Measurements from ENCODE around the gene FAM170B.

Gene FAM170B

DNA sequence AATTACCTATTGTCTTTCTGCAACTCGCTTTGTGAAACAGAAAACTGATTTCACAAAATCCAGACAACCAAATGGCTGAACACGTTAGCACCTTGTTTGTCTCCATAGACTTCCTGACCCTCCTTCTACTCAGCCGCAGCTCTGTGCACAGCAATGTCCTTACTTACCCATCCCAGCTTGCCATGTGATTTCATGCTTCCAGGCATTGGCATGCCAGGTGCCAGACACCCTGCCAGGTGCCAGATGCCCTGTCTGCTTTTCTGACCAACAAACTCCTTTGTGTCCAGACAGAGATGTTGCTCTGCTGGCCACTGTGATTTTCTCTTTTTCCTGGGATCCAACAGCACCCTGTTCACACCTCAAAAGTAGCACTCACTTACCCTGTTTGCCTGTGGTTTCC, 16.1 kb upstream of the FAM170B start:
- Histone ChIP-seq H3K36me3 (ENCODE audit: insufficient read depth, low read length) (no peaks in the 10 kb centered on the region), H3K27me3 (ENCODE audit: insufficient read depth, low read length, poor library complexity, severe bottlenecking) (no peaks in the 10 kb centered on the region), H3K4me2 (ENCODE audit: low read depth, low read length, poor library complexity, severe bottlenecking) (no peak overlapping the region), H3K9me3 (ENCODE audit: insufficient read depth, low read depth, low read length) (peaks cover 7% of the 10 kb centered on the region; the same call in 1 of the 2 replicates), H3K79me2 (ENCODE audit: insufficient read depth, low read length) (no peaks in the 10 kb centered on the region), H2AFZ (ENCODE audit: low read length) (no peak overlapping the region), H3K4me3 (ENCODE audit: low read length, poor library complexity, severe bottlenecking) (no peak overlapping the region), H3K9ac (ENCODE audit: low read depth, low read length, poor library complexity, severe bottlenecking) (no peak overlapping the region), H4K20me1 (ENCODE audit: insufficient read depth, low read length, poor library complexity, severe bottlenecking) (no peaks in the 10 kb centered on the region), H3K4me1 (ENCODE audit: insufficient read depth, low read length, poor library complexity, severe bottlenecking) (peaks cover 13% of the 10 kb centered on the region), H3F3A (ENCODE audit: low read depth) (no peaks in the 10 kb centered on the region), H3K9me2 (replicated peaks; ENCODE audit: low read depth, low read length) (no peaks in the 10 kb centered on the region)
- TF ChIP-seq, protein P1, sequence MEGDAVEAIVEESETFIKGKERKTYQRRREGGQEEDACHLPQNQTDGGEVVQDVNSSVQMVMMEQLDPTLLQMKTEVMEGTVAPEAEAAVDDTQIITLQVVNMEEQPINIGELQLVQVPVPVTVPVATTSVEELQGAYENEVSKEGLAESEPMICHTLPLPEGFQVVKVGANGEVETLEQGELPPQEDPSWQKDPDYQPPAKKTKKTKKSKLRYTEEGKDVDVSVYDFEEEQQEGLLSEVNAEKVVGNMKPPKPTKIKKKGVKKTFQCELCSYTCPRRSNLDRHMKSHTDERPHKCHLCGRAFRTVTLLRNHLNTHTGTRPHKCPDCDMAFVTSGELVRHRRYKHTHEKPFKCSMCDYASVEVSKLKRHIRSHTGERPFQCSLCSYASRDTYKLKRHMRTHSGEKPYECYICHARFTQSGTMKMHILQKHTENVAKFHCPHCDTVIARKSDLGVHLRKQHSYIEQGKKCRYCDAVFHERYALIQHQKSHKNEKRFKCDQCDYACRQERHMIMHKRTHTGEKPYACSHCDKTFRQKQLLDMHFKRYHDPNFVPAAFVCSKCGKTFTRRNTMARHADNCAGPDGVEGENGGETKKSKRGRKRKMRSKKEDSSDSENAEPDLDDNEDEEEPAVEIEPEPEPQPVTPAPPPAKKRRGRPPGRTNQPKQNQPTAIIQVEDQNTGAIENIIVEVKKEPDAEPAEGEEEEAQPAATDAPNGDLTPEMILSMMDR (conservative IDR thresholded peaks at IDR 0.05; ENCODE audit: low read length), result no peak
- no peak for TF ChIP-seq EZH2phosphoT487 (IDR thresholded peaks at IDR 0.05; ENCODE audit: borderline replicate concordance)

DNA sequence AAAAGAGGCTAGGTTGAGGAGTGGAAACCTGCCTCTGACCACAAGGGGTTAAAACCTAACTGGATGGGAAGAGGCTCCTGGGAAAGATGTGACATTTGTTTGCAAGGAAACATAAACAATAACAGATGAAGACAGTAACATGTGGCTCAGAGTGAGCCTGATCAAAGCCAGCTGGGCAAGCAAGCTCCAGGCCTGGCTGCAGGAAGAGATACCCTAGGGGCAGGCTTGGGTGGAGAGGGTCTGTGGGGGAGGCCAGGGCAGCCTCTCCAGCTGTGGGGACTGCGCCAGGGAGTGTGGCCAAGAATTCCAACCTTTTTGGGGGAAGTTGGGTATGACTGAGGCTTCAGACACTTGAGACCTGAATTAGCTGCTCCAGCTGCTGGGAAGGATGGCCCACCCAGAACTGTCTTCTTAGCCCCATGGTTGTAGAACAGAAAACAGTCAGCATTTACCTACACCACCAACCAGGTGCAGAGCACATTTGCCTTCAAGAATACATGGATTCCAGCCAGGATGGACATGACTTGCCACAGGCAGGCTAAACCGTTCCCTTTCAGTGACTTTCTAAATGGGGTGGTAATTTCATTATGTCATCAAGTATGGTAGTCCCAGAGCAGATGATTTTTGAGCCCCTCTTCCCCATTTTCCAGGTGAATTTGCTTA, 10.4 kb upstream of the FAM170B start:
- Histone ChIP-seq H3K4me3 (ENCODE audit: low read length, poor library complexity, severe bottlenecking) (no peak overlapping the region), H3K9me3 (ENCODE audit: insufficient read depth, low read depth, low read length) (peaks cover 7% of the 10 kb centered on the region; the same call in 1 of the 2 replicates), H3F3A (ENCODE audit: low read depth) (no peaks in the 10 kb centered on the region), H2AFZ (ENCODE audit: low read length) (no peak overlapping the region), H3K79me2 (ENCODE audit: insufficient read depth, low read length) (no peaks in the 10 kb centered on the region), H3K27me3 (ENCODE audit: insufficient read depth, low read length, poor library complexity, severe bottlenecking) (no peaks in the 10 kb centered on the region), H3K4me1 (ENCODE audit: insufficient read depth, low read length, poor library complexity, severe bottlenecking) (no peaks in the 10 kb centered on the region), H4K20me1 (ENCODE audit: insufficient read depth, low read length, poor library complexity, severe bottlenecking) (no peaks in the 10 kb centered on the region), H3K4me2 (ENCODE audit: low read depth, low read length, poor library complexity, severe bottlenecking) (no peak overlapping the region), H3K36me3 (ENCODE audit: insufficient read depth, low read length) (no peaks in the 10 kb centered on the region), H3K9me2 (replicated peaks; ENCODE audit: low read depth, low read length) (no peaks in the 10 kb centered on the region), H3K9ac (ENCODE audit: low read depth, low read length, poor library complexity, severe bottlenecking) (no peak overlapping the region)
- TF ChIP-seq, protein P1 (conservative IDR thresholded peaks at IDR 0.05; ENCODE audit: low read length), result no peak
- no peak for TF ChIP-seq EZH2phosphoT487 (IDR thresholded peaks at IDR 0.05; ENCODE audit: borderline replicate concordance)

DNA sequence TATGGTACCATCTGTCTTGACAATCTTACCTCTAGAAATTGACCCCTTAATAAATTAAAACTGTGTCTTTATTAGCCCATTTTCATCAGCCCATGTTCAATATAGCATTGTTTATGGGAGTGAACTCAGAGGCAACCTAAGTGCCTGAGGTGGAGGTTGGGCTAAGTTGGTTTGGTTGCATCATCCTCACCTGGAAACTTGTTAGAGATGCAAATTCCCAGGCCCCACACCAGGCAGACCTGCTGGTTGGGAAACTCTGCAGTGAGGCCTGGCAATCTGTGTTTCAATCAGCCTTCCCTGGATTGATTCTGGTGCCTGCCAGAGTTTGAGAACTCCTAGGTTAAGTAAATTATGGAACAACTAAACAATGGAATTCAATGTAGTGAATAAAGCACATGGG, 9.4 kb upstream of the FAM170B start:
- Histone ChIP-seq H3K9ac (ENCODE audit: low read depth, low read length, poor library complexity, severe bottlenecking) (no peak overlapping the region), H4K20me1 (ENCODE audit: insufficient read depth, low read length, poor library complexity, severe bottlenecking) (no peaks in the 10 kb centered on the region), H3F3A (ENCODE audit: low read depth) (no peaks in the 10 kb centered on the region), H3K4me2 (ENCODE audit: low read depth, low read length, poor library complexity, severe bottlenecking) (no peak overlapping the region), H3K4me1 (ENCODE audit: insufficient read depth, low read length, poor library complexity, severe bottlenecking) (no peaks in the 10 kb centered on the region), H3K36me3 (ENCODE audit: insufficient read depth, low read length) (no peaks in the 10 kb centered on the region), H2AFZ (ENCODE audit: low read length) (no peak overlapping the region), H3K9me2 (replicated peaks; ENCODE audit: low read depth, low read length) (no peaks in the 10 kb centered on the region), H3K27me3 (ENCODE audit: insufficient read depth, low read length, poor library complexity, severe bottlenecking) (no peaks in the 10 kb centered on the region), H3K4me3 (ENCODE audit: low read length, poor library complexity, severe bottlenecking) (no peak overlapping the region), H3K79me2 (ENCODE audit: insufficient read depth, low read length) (no peaks in the 10 kb centered on the region), H3K9me3 (ENCODE audit: insufficient read depth, low read depth, low read length) (peaks cover 7% of the 10 kb centered on the region; the same call in 1 of the 2 replicates)
- TF ChIP-seq EZH2phosphoT487 (IDR thresholded peaks at IDR 0.05; ENCODE audit: borderline replicate concordance), result no peak

Data from Loucy (cell line).